SW480 (cell line): ENCODE data around the gene ANKRD6.

Experiments used
- DNase-seq: peaks from one replicate; pipeline ENCODE4 v3.0.0-alpha.2; 2016; ENCODE audit warnings: low spot score

ANKRD6 gene

DNA sequence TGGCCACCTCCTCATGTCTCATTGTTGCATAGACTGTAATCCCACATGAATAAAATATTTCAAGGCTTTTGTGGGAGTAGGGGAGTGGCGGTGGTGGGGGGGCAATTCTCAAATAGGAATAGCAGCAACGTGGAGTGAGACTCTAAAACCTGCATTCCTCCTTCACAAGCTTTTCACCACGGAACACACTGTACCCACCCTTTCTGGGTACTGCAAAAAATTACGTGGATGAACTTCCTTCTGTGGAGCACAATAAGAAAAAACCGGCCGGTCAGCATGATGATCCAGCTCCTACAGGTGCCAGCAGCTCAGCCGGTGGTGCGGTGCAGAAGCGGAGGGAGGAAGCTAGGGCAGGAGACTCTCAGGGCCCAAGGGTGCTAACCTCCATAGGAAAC lies 19.9 kb upstream of the ANKRD6 start:
- peak; percentile 10 for DNase-seq

DNA sequence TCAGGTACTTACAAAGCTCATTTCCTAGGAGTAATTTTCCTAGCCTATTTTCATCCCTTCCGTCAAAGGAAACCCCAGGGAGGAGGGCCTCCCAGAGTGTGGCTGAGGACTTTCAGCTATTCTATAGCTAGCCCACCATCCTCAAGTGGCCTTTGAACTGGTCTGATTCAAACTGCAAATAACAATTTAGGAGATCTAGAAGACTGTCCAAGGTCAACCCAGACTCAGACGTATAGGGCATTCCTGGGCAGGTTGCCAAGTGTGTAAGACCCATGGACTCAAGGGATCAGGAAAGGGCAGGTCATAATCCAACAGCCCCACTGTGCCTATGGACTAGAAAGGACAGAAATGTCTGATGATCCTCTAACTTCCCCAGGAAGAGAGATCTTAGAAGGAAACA lies 18.7 kb upstream of the ANKRD6 start:
- DNase-seq: no peak

DNA sequence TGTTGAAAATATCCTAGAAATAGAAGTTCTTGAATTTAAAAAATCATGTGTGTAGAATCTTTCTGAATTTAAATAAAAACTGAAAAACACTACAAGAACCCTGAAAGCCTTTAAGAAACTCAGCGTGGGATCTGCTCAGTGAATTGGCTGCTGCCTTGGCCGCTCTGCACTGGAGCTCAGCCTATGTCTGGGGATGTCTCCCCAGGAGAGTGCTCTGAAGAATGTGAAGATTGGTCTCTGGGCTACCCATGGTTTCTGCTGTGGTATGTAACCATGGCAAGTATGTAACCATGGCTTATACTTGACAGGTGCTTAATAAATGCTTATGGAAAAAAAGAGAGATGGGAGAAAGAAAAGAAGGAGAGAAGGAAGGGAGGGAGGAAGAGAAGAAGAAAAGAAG lies 17.8 kb upstream of the ANKRD6 start:
- no peak for DNase-seq

- DNase-seq: no peak
These were observed 16.2 kb upstream of the ANKRD6 start for GRCh38 chr6:89416796-89417195.

DNA sequence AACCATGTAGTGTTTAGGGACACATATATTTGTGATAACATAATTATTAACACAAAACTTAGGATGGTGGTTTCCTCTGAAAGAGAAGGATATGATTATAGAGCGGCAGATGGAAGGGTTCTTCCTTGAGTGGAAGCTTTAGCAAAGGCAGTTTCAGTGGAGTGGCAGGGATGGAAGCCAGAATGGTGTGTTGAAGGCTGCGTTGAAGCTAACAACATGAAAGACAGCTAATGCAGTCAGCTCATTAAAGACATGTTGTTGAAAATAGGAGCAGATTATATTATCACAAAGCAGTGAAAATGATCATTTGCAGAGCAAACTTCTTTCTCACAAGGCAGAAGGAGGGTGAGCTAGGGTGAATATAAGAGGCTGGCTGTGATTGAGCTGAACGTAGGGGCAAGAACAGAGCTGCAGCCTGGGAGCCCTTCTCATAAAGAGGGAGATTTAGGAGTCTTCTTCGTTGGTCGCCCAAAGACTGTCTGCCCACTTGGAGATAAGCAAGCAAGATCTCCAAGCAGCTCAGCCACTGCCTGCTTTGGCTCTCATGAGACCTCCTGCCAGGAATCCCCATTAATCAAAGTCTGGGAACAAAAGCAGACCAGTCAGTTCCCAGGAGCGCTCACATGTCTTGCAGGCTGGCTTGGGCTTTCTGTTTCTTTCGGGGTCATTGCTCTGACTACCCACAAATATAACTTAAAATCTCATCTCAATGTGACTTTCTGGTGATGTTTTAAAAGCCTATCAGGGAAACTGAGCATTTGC lies 2.6 kb upstream of the ANKRD6 start:
- no peak for DNase-seq

DNA sequence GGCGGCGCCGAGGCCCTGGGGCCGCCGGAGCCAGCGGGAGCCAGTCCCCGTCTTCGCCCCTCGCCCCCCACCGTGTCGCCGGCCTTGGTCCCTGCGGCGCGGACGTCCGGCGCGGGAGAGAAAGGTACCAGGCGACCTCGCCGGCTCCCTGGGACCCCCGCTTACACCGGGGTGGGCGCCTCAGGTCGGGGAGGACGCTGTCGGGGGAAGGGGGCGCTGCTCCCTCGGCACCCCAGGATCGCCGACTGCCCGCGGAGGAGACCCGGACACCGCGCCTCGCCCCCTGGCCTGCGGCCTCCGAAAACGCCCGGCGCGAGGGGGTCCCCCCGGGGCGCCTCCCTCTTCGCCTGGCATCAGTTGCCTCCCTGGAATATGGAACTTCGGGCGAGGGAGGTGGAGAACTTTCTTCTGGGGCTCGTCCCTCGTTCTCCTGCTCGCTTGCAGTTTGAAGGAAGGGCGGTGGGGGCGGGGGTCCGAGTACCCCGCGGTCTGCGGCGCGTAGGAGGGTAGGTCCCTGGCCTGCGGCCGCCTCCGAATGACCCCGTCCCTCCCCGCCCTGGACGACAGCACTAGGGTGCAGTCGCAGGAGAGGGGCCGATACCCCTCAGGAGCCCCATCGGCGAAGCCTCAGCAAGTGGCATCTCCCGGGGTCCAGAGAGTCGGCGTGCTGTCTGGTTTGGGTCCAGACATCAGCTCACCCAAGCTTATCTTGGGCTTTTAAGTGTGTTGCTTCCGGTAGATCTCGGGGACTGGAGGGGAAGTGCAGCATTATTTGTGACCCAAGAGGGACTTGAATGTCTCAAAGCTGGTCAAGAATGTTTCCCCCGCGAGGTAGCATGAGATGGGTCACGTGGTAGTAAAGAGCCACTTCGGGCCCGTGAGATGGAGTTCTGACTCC lies 549 bp downstream of the ANKRD6 start:
- DNase-seq: no peak

DNA sequence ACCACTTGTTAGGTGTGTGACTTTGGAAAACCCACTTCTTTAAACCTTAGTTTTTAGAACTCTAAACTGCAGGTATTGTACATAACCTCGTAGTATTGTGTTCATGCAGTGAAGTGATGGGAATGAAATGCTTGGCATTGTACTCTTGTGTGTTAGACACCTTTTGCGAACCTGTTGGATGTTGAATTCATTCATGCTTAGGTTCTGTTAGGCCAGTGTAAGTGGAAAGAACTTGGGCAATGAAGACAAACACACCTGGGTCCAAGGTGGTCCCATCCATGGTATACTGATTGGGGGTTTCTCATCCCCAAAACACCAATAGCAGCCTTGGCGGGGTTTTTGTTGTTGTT lies 1.2 kb downstream of the ANKRD6 start:
- DNase-seq: no peak

GRCh38 chr6:89434954-89435353 lies 2.0 kb downstream of the ANKRD6 start:
- DNase-seq: no peak

DNA sequence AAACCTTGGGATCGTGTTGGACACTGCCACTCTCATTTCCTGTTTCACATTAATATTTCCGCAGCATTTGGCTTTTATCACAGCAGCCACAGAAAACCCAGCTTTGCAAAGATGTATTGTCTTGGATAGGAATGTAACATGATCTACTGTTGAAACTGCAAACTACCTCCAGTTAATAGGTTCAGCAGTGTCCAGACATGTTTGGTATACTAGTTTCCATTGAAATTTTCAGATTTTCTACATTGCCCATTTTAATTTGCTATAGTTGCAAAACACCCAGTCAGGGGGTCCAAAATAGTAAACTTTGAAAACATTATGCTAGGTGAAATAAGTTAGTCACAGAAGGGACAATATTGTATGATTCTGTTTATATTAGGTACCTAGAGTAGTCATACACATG lies 3.3 kb downstream of the ANKRD6 start:
- DNase-seq: no peak

DNA sequence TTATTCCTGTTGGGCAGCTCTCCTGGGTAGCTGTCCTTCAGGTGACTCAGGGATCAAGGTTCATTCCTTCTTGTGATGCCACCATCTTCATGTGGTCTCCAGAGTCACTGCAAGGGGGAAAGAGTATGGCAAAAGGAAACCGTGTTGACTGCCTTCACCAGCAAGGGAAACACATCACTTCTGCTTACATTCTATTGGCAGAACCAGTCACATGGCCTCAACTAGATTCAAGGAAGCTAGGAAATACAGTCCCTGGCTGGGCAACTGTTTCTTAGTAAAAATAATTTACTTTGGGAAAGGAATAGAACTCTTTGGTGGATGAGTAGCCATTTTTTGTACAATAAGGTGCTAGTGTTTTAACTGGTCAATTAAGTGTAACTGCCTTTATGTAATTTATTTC lies 5.3 kb downstream of the ANKRD6 start:
- no peak for DNase-seq

GRCh38 chr6:89439014-89439413 lies 6.1 kb downstream of the ANKRD6 start:
- no peak for DNase-seq

DNA sequence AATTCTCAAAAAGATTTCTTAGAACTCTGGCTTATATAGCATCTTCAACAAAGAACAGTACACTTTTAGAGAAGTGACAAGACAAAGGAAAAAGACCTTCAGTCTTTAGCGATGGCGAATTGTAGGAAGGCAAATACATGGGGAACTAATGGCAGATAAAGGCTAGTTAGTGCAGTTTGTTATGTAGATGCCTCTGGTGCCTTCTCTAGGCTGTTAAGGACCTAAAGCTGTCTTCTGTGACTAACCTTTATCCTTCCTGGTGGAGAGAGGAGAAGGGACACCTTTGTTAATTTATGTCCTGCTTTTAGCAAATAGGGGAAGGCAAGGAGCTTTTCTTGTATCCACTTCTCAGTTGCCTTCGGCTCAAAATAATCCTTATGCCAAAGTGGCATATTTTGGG lies 7.2 kb downstream of the ANKRD6 start:
- DNase-seq: no peak

DNA sequence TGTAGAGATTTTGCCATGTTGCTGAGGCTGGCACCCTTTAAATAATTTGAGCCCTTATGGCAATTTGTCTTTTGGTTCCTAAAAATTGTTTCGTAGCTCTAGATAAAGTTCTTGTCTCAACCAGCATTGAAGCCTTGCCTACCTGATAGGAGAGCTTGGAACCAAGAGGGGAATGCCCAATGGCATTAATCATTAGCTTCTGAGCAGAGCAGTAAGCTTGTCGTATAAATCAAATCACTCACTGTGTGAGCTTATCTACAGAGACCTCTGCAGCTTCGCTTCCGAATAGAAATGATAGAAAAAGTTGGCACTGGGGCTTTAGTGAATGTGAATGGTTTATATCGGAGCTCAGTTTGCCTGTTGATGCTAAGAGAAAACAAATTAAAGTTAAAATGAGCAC lies 10.7 kb downstream of the ANKRD6 start:
- DNase-seq: no peak

- no peak for DNase-seq
These were observed 16.2 kb downstream of the ANKRD6 start for GRCh38 chr6:89449193-89449592.

GRCh38 chr6:89452281-89452680 lies 19.3 kb downstream of the ANKRD6 start:
- no peak for DNase-seq

GRCh38 chr6:89454300-89454699 lies 21.3 kb downstream of the ANKRD6 start:
- DNase-seq: no peak

DNA sequence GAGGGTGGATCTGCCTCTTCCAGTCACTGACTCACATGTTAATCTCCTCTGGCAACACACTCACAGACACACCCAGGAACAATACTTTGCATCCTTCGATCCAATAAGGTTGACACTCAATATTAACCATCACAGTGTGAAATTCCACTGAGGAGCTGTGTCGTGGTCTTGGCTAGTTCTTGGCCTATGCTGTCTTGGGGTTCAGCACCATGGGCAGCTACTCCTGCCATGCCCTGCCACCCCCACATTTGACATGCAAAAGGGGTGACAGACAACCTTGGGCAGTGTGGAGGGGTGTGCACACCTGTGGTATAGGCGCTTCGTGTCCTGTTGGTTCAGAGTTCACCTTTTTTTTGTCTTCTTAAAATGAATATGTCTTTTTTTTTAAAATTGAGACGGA lies 25.8 kb downstream of the ANKRD6 start:
- DNase-seq: no peak

DNA sequence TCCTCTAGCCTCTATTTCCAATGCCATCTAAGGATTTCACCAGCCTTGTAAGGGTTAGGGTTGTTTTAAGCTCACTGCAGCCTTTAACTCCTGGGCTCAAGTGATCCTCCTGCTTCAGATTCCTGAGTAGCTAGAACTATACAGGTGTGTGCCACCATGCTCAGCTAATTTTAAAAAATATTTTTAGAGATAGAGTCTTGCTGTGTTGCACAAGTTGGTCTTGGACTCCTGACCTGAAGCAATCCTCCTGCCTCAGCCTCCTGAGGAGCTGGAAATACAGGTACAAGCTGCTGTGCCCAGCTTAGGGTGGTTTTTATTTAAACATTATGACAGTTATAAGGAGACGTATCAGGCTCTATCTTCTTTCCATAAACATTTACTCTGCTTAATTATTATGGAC lies 26.5 kb downstream of the ANKRD6 start:
- DNase-seq: no peak

GRCh38 chr6:89460713-89461112 lies 27.8 kb downstream of the ANKRD6 start:
- DNase-seq: no peak

- DNase-seq: no peak
These were observed 29.6 kb downstream of the ANKRD6 start for GRCh38 chr6:89462503-89462902.

DNA sequence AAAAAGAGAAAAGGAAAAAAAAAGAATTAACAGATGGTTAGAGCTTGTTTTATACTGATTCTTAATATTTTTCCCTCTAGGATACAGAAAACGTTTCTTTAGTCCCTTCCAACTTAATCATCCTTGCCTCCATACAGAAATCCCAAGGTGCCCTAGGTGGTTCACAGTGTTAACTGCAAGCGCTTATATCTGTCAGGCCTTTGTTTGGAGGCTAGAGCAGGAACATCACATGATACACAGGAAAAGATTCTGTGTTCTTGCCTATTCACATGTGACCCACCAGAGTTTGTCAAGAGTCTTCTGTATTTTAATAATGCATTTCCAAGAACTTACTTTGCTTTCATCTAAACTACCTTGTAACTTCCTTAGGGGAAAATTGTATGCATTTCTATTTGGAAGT lies 31.3 kb downstream of the ANKRD6 start:
- no peak for DNase-seq

- DNase-seq: no peak
These were observed 34.5 kb downstream of the ANKRD6 start for GRCh38 chr6:89467437-89467836.

- no peak for DNase-seq
These were observed 36.0 kb downstream of the ANKRD6 start for GRCh38 chr6:89468998-89469397.
